Left ventricle myocardium inferior (tissue), 1 donor: ENCODE measurements around the gene CDH24. TPM values are rescaled to one million over a fixed set of nuclear protein-coding genes. Genes with fewer than 3 reads are reported as not detected.

ENCODE experiments used
- DNase-seq: peaks from one replicate; pipeline ENCODE4 v3.0.0-alpha.2; 2020
- H3K27ac ChIP-seq: fragments of 200-600 bp; replicated peaks from 2 replicates; pipeline ENCODE4 v1.8.0; 2021
- H3K27me3 ChIP-seq: fragments of 200-600 bp; 2 replicates; pipeline ENCODE4 v1.8.0; 2021; ENCODE audit warnings: low read depth
- H3K36me3 ChIP-seq: fragments of 200-600 bp; 2 replicates; pipeline ENCODE4 v1.8.0; 2021
- H3K4me1 ChIP-seq: fragments of 200-600 bp; 2 replicates; pipeline ENCODE4 v1.8.0; 2021
- H3K4me3 ChIP-seq: fragments of 200-600 bp; 2 replicates; pipeline ENCODE4 v1.8.0; 2021; ENCODE audit warnings: mild to moderate bottlenecking, moderate library complexity
- H3K9me3 ChIP-seq: fragments of 200-600 bp; replicated peaks from 2 replicates; pipeline ENCODE4 v1.8.0; 2021
- CTCF ChIP-seq: fragments of 200-600 bp; IDR thresholded peaks from 2 replicates; pipeline ENCODE4 v1.8.0; 2021; ENCODE audit warnings: antibody characterized with exemption, mild to moderate bottlenecking, borderline replicate concordance
- intact Hi-C: fragments of 100-400 bp; cut with micrococcal nuclease; formaldehyde crosslinking; loops from one replicate; pipeline ENCODE4 v1.11.0; 2022
- total RNA-seq: library from RNA; stranded (reverse); fragmentation: NEBNext Ultra II Directional; extraction: Animal tissue kit (Norgen Biotek cat#: 25700); gene quantifications from one replicate; pipeline ENCODE4 v1.2.1, GENCODE V29; 2021
- donor health status: DM: no; HTN: yes; CAD: no; lungs with severe emphysema.

CDH24 gene
- total RNA-seq, 1 donor from 2014 or later, result 2.1 TPM

DNA sequence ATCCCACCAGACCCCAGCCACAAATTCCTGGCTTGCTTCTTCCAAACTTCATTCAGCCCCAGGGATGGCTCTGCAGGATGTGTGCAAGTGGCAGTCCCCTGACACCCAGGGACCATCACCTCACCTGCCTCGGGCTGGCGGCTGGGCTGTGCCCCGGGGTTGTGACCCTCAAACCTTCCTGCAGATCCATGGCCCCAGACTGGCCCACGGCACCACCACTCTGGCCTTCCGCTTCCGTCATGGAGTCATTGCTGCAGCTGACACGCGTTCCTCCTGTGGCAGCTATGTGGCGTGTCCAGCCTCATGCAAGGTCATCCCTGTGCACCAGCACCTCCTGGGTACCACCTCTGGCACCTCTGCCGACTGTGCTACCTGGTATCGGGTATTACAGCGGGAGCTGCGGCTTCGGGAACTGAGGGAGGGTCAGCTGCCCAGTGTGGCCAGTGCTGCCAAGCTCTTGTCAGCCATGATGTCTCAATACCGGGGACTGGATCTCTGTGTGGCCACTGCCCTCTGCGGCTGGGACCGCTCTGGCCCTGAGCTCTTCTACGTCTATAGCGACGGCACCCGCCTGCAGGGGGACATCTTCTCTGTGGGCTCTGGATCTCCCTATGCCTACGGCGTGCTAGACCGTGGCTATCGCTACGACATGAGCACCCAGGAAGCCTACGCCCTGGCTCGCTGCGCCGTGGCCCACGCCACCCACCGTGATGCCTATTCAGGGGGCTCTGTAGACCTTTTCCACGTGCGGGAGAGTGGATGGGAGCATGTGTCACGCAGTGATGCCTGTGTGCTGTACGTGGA is 15.0 kb downstream of the CDH24 start, which contains the start of gene PSMB11:
Gene PSMB11 (plus strand): TSS at position 51 of the 804 bp plus-strand sequence. CDS start 14 bp downstream, at position 65.
- intact Hi-C loops, result no loop called here
- Histone ChIP-seq H3K27me3 (no peaks in the 10 kb centered on the region), H3K36me3 (no peaks in the 10 kb centered on the region), H3K9me3 (no peaks in the 10 kb centered on the region), H3K4me3 (no peak within 1 kb of the TSS), H3K4me1 (peaks cover 33% of the 10 kb centered on the region), H3K27ac (no peak within 1 kb of the TSS)
- TF ChIP-seq CTCF, result no peak
- no peak for DNase-seq

- TF ChIP-seq CTCF, result no peak
- H3K4me3 ChIP-seq, result no peak overlapping the region
- no peaks in the 10 kb centered on the region for H3K36me3 ChIP-seq
- H3K27ac ChIP-seq, result no peak overlapping the region
- no peaks in the 10 kb centered on the region for H3K27me3 ChIP-seq
- DNase-seq, result no peak
- H3K4me1 ChIP-seq, result peaks cover 27% of the 10 kb centered on the region
- intact Hi-C loops, result no loop called here
- H3K9me3 ChIP-seq, result no peaks in the 10 kb centered on the region
Observed at GRCh38 chr14:23041729-23042128, 15.6 kb downstream of the CDH24 start.

DNA sequence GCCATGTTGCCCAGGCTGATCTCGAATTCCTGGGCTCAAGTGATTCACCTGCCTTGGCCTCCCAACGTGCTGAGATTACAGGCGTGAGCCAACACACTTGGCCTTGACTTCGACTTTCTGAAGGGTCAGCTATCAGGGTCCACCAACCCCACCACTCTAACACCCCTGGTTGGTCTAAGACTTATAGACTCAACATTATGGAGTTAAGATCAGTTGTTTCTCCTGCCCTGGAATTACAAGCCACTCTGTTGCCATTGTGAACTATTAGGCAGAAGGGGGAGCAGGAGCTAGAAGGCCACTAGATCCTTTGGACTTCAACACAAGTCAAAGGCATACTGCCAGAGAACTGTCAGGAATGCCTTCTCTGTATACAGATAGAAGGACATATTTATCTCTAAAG is 17.2 kb downstream of the CDH24 start:
- no peak for DNase-seq
- Histone ChIP-seq H3K4me3 (no peak overlapping the region), H3K4me1 (peaks cover 17% of the 10 kb centered on the region), H3K27ac (no peak overlapping the region), H3K9me3 (no peaks in the 10 kb centered on the region), H3K36me3 (no peaks in the 10 kb centered on the region), H3K27me3 (no peaks in the 10 kb centered on the region)
- no peak for TF ChIP-seq CTCF
- intact Hi-C loops, result no loop called here

DNA sequence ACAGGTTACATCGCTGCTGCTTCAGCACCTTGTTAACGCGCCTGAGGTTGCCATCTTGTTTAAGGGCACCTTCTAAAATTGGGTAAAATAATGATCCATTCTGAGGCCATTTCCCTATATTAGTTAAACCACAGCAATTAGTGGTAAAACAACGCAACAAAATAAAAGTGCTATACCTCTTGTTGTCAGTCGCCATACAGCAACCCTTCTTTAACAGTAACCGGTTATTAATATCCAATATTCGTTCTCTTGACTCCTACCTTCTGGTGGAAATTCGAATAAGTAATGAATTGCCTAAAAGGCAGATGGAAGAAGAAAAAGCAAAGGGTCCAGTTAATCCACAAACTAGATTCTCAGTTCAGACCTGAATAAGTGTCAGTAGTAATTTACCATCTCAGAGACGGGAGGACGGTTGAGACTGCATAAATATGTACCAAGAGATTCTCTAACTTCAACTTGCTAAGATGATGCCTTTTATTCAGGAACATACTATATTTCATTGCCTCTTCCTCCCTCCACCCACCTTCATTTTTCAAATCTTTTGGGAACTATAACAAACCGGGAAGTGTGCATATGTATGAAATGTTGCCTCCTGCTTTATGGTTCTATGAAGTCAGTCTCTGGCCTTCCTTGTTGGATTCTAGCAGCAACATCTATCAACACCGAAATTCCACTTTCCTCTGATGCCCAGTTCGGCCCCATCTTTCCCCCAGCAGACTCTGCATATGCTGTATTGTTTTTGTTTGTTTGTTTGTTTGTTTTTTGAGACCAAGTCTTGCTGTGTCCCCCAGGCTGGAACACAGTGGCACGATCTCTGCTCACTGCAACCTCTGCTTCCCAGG is 21.8 kb downstream of the CDH24 start:
- Histone ChIP-seq H3K4me1 (peaks cover 30% of the 10 kb centered on the region), H3K36me3 (peaks cover 30% of the 10 kb centered on the region), H3K4me3 (peak overlapping the region; percentile 89), H3K27ac (peak overlapping the region; percentile 96), H3K9me3 (no peaks in the 10 kb centered on the region), H3K27me3 (no peaks in the 10 kb centered on the region)
- DNase-seq, result no peak
- intact Hi-C loops, result no loop called here
- TF ChIP-seq CTCF, result no peak

GRCh38 chr14:23034498-23035302 is 22.6 kb downstream of the CDH24 start, which contains the start of gene PSMB5:
PSMB5 (minus strand) TSS chr14:23034900; CDS start chr14:23034881, 19 bp downstream.
- Histone ChIP-seq H3K9me3 (no peaks in the 10 kb centered on the region), H3K27ac (peak within 1 kb of the TSS; percentile 96), H3K27me3 (no peaks in the 10 kb centered on the region), H3K4me1 (peaks cover 30% of the 10 kb centered on the region), H3K4me3 (peak within 1 kb of the TSS; percentile 89), H3K36me3 (peaks cover 33% of the 10 kb centered on the region)
- peak; percentile 42 for TF ChIP-seq CTCF
- intact Hi-C loops, result no loop called here
- peak; percentile 89 for DNase-seq
